Raji (cell line): ENCODE data around the gene KRTAP5-10.

Source experiments
- POLR2A ChIP-seq: IDR thresholded peaks from 2 replicates; pipeline ENCODE4 v1.6.1; 2011; ENCODE audit warnings: low read depth, low read length, control low read depth; ENCODE audit not compliant: insufficient read depth

KRTAP5-10 gene

GRCh38 chr11:71572811-71573210 is 7.4 kb downstream of the KRTAP5-10 start:
- no peak for TF ChIP-seq POLR2A

GRCh38 chr11:71574418-71574817 is 9.1 kb downstream of the KRTAP5-10 start:
- TF ChIP-seq POLR2A = no peak

GRCh38 chr11:71575723-71576424 is 10.5 kb downstream of the KRTAP5-10 start:
- TF ChIP-seq POLR2A = no peak

DNA sequence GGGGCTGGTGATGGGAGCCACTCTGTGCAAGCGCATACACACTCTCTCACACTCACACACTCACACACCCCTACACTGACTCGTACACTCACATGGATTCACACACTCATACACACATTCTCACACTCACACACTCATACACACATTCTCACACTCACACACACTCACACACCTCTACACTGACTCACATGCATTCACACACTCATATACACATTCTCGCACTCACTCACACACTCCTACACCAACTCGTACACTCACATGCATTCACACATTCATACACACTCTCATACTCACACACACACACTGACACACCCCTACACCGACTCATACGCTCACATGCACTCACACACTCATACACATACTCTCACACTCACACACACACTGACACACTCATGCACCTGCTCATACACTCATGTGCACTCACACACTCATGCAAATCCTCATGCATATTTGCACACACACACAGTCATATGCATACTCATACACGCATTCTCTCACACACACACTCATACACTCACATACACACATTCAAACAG is 12.2 kb downstream of the KRTAP5-10 start:
- no peak for TF ChIP-seq POLR2A

- no peak for TF ChIP-seq POLR2A
Measured at GRCh38 chr11:71580057-71581003, 15.0 kb downstream of the KRTAP5-10 start.

- TF ChIP-seq POLR2A = no peak
Measured at GRCh38 chr11:71581826-71582225, 16.5 kb downstream of the KRTAP5-10 start.

GRCh38 chr11:71582309-71582895 is 17.0 kb downstream of the KRTAP5-10 start, which contains the start of gene KRTAP5-11:
TSS of gene KRTAP5-11 (minus strand) at chr11:71582875. CDS start at chr11:71582837, 38 bp downstream.
- no peak for TF ChIP-seq POLR2A
